Ishikawa (cell line): Measurements from ENCODE around the gene MAP3K8.

Experiments
- CREB1 ChIP-seq: IDR thresholded peaks from 2 replicates; pipeline ENCODE4 v1.6.1; 2012; ENCODE audit warnings: low read depth
- EGR1 ChIP-seq: IDR thresholded peaks from 2 replicates; pipeline ENCODE4 v1.6.1; 2012
- EP300 ChIP-seq: IDR thresholded peaks from 2 replicates; pipeline ENCODE4 v1.6.1; 2012; ENCODE audit warnings: borderline replicate concordance
- FOXM1 ChIP-seq: IDR thresholded peaks from 2 replicates; pipeline ENCODE4 v1.6.1; 2012; ENCODE audit warnings: low read depth, borderline replicate concordance
- MAX ChIP-seq: IDR thresholded peaks from 2 replicates; pipeline ENCODE4 v1.6.1; 2012
- NFIC ChIP-seq: IDR thresholded peaks from 2 replicates; pipeline ENCODE4 v1.6.1; 2012
- RAD21 ChIP-seq: IDR thresholded peaks from 2 replicates; pipeline ENCODE4 v1.6.1; 2012; ENCODE audit warnings: low read depth
- REST ChIP-seq: IDR thresholded peaks from 2 replicates; pipeline ENCODE4 v1.6.1; 2012; ENCODE audit warnings: low read depth, mild to moderate bottlenecking
- TAF1 ChIP-seq: IDR thresholded peaks from 2 replicates; pipeline ENCODE4 v1.6.1; 2012; ENCODE audit warnings: low read depth, mild to moderate bottlenecking
- TCF12 ChIP-seq: IDR thresholded peaks from 2 replicates; pipeline ENCODE4 v1.6.1; 2012; ENCODE audit warnings: low read depth
- TEAD4 ChIP-seq: IDR thresholded peaks from 2 replicates; pipeline ENCODE4 v1.6.1; 2012
- USF1 ChIP-seq: IDR thresholded peaks from 2 replicates; pipeline ENCODE4 v1.6.1; 2012
- YY1 ChIP-seq: IDR thresholded peaks from 2 replicates; pipeline ENCODE4 v1.6.1; 2012; ENCODE audit warnings: low read depth
- ZBTB7A ChIP-seq: IDR thresholded peaks from 2 replicates; pipeline ENCODE4 v1.6.1; 2012; ENCODE audit warnings: low read depth

MAP3K8 gene

GRCh38 chr10:30490289-30491000 is 56.5 kb downstream of the MAP3K8 start:
- TF ChIP-seq REST (no peak), USF1 (no peak), TCF12 (no peak), TEAD4 (no peak), ZBTB7A (no peak), FOXM1 (no peak), MAX (no peak), EGR1 (no peak)

- TF ChIP-seq TAF1 = no peak
- TF ChIP-seq YY1 = no peak
- TF ChIP-seq ZBTB7A = no peak
- TF ChIP-seq EP300 = no peak
- TF ChIP-seq TEAD4 = no peak
- TF ChIP-seq NFIC = no peak
- no peak for TF ChIP-seq EGR1
- no peak for TF ChIP-seq REST
- TF ChIP-seq FOXM1 = no peak
- no peak for TF ChIP-seq USF1
- no peak for TF ChIP-seq RAD21
Measured at GRCh38 chr10:30491204-30491915, 57.4 kb downstream of the MAP3K8 start.

GRCh38 chr10:30491916-30492515 is 58.0 kb downstream of the MAP3K8 start:
- TF ChIP-seq TAF1 = no peak
- no peak for TF ChIP-seq YY1
- no peak for TF ChIP-seq NFIC

- TF ChIP-seq TCF12 (no peak), TEAD4 (no peak), FOXM1 (no peak), ZBTB7A (no peak), TAF1 (no peak), USF1 (no peak), RAD21 (no peak), CREB1 (no peak), MAX (no peak), NFIC (no peak), REST (no peak), EP300 (no peak)
Measured at GRCh38 chr10:30493609-30494530, 59.9 kb downstream of the MAP3K8 start.
